Stimulated activated CD8-positive, alpha-beta memory T cell treated with anti-CD3 and anti-CD28 coated beads, Interleukin-15, amount 100 ng/mL, for 1 hour (primary cell): ENCODE results near the gene ASXL3.

Experiments used
- DNase-seq: peaks from one replicate; pipeline ENCODE4 v3.0.0-alpha.2; 2020; ENCODE audit warnings: low read depth

The ASXL3 gene

GRCh38 chr18:33664241-33664874 is 86.3 kb downstream of the ASXL3 start:
- no peak for DNase-seq

- DNase-seq: no peak
Measured at GRCh38 chr18:33665187-33665586, 87.2 kb downstream of the ASXL3 start.

GRCh38 chr18:33665641-33666040 is 87.6 kb downstream of the ASXL3 start:
- DNase-seq: no peak

GRCh38 chr18:33666915-33667314 is 88.9 kb downstream of the ASXL3 start:
- no peak for DNase-seq

GRCh38 chr18:33669589-33669988 is 91.6 kb downstream of the ASXL3 start:
- no peak for DNase-seq

DNA sequence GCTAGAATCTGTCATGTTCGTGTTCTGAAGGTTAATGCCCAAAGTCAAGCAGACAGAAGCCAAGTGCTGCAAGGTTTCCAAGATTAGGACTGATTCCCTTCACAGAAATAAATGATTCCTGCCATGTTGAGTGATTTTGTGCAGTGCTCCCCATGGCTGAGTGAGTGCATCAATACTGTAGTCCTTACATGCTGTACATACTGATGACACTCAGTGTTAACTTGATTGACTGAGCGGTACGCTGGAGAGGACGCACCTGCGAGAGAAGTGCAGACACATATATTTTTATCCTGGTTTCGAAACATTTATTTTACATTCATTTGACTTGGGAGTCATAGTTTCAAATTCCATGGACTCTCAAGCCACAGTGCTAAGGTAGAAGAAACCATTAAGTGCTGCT is 92.0 kb downstream of the ASXL3 start:
- DNase-seq: no peak

DNA sequence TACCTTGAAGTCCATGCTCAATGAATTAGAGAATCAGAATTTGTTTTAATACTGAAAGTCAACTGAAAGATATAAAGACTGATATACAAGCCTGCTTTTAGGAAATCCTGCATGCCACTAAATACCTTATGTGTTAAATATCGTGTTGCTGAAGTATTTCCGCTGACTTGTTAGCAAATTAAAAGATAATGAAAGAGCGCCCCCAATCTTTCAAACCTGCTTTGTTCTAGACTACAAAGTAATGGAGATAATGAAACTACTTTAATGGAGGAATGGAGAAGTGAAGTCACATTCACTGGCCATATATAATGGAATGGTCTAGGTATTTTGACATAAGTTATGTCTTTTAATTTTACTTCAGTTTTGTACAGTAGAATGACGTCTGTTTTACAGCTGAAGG is 95.7 kb downstream of the ASXL3 start:
- no peak for DNase-seq

DNA sequence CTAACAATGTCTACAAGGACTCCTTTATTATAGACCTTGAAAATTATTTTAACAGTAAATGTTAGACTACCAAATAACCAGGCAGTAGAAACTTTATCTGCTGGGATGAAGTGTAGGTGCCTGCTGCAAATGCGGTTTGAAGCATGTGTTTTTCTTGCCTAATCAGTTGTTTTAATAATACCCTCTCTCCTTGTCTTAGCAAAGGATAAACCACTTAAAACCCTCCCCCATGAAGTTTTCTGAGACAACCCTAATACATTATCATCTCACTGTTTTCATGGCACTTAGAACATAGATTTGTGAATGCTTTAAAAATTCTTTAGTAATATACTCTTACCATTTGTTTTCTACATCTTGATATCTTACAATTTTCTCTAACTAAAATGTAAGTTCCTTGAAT is 98.6 kb downstream of the ASXL3 start:
- DNase-seq: no peak

DNA sequence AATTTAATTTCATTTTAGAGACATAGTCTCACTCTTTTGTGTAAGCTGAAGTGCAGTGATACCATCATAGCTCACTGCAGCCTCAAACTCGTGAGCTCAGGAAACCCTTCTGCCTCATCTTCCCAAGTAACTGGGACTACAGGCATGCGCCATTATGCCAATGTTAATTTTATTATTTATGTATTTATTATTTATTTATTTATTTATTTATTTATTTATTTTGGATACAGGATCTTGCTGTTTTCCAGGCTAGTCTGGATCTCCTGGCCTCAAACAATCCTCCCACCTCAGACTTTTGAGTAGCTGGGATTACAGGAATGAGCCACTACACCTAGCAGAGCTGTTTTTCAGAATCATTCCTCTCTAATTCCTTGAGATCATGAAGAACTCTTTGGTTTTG is 99.9 kb downstream of the ASXL3 start:
- DNase-seq: no peak

- no peak for DNase-seq
Measured at GRCh38 chr18:33682436-33682835, 104.4 kb downstream of the ASXL3 start.

GRCh38 chr18:33694593-33694992 is 116.6 kb downstream of the ASXL3 start:
- no peak for DNase-seq

- DNase-seq: no peak
Measured at GRCh38 chr18:33696332-33697162, 118.5 kb downstream of the ASXL3 start.

DNA sequence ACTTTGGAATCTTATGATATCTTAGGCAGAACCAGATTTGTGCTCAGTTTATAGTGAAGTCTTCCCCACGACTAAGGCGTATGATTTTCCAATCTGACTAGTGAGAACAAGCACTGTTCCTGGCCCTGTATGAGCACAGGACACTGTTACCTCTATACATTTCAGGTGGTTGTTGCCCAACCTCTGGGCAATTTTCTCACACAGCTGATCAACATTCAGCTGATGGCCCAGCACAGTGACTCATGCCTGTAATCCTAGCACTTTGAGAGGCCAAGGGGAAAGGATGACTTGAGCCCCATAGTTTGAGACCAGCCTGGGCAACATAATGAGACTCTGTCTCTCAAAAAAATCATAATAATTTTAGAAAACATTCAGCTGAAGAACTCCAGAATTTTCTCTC is 119.5 kb downstream of the ASXL3 start:
- no peak for DNase-seq

DNA sequence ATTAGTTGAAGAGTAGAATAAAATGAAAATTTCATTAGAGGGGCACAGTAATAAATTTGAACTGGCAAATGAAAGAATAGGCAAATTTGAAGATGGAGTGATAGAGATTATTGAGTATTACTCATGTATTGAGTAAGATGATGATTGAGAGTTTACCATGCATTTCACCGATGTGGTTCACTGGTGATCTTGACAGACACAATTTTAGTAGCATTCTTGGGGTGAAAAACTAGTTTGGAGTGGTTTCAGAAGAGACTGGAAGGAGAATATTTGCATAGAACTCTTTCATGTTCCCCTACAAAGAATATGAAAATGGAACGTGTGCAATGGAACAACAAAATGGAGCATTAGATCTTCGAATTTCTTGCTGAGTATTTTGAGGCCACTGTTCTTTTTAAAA is 121.4 kb downstream of the ASXL3 start:
- DNase-seq: no peak

- no peak for DNase-seq
Measured at GRCh38 chr18:33700513-33700976, 122.5 kb downstream of the ASXL3 start.

GRCh38 chr18:33702625-33703024 is 124.6 kb downstream of the ASXL3 start:
- no peak for DNase-seq

DNA sequence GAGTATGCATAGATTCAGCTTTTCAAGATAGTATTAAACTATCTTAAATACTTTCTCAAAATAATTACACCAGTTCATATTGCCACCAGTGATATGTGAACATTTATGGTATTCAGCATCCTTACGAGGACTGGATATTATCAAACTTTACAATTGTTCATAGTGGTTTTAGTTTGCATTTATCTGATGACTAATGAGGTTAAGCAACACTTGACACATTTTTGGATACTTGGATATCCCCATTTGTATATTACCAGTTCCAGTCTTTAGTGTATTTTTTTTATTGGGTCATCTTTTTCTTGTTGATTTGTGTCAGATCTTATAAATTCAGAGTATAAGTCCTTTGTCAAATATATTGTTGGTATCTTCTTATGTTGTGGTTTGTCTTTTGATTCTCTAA is 128.4 kb downstream of the ASXL3 start:
- no peak for DNase-seq

DNA sequence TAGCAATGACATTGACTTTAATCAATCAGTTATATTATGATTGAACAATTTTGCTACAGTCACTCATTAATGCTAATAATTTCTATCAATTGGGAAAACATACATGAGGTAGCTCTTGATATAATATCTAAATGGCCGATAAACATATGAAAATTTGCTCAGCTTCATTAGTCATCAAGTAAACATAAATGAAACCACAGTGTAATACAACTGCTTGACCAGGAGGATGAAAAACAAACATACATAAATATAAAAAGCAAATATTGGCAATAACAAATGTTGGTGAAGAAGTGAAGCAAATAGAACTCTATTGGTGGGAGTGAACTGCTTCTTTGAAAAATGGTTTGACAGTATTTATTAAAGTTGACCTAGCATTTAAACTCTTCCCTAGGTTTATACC is 130.9 kb downstream of the ASXL3 start:
- no peak for DNase-seq

GRCh38 chr18:33710269-33710668 is 132.2 kb downstream of the ASXL3 start:
- DNase-seq: no peak

DNA sequence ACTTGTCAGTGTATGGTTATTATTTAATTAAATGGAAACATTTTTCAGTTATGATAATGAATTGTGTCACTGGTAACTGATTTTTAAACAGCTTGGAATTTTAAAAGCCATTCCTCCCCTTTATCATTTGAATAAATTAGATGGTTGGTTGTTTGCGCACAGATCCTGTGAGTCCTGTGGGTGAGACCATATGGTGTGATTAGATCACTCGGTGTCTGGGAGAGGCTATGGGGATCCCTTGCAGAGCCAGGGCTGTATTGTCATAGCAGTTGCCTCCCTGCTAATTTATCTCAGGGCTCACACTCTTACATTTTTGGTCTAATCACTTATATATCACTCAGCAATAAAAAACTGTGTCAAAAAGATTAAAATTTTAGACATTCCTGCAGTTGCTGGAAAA is 133.5 kb downstream of the ASXL3 start:
- DNase-seq: no peak

- no peak for DNase-seq
Measured at GRCh38 chr18:33712719-33713118, 134.7 kb downstream of the ASXL3 start.

DNA sequence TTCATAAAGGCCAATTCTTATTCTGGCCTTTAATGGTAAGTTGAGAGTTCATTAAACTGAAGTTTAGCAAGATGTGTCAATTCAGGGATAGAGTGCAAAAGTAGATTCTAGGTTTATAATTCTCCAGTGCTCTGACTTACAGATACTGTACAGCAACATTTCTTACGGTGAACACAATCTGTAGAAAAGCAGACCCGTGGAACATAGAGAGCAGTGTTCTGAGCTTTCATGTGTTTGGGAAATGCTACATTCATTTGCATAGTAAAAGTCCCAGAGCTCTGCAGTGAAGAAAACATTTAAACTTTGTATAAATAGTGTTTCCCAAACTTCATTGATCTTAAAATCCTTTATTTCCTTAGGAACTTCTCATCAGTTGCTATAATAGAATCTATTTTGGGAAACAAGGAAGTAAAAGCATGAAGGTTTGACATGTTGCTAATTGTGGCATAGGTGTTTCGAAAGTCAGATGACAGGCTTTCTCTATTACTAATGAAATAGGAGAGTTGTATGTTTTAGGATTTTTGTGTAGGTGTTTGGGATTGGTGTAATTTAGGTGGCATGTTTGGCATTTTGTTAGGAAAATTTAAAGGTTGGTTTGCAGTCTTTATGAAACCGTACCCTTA is 138.2 kb downstream of the ASXL3 start:
- no peak for DNase-seq

DNA sequence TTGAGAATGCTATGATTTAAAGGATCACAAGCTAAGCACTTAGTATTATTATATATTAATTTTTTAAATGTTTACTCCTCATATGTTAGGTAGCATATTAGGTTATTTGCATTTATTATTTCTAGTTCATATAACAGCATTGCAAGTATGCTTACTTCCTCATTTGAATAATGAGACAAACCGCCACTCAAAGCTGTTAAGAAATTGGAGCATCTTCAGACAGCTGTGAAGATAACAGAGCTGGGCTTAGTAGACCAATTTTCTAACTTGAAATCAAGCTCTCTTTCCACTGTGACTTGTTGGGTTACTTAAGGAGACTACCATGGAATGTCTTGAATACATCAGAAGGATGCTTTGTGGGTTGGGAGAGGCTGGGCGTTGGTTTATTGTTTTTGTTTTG is 139.3 kb downstream of the ASXL3 start:
- DNase-seq: no peak
